PFSK-1 (cell line): ENCODE data around the gene ANAPC1.

Source experiments
- POLR2AphosphoS5 ChIP-seq: IDR thresholded peaks from 2 replicates; pipeline ENCODE4 v1.6.1; 2012; ENCODE audit warnings: low read depth, mild to moderate bottlenecking, control low read depth, low read length, moderate library complexity
- REST ChIP-seq, 2 experiments: IDR thresholded peaks; 2 replicates each; pipeline versions ENCODE4 v1.6.1 to v1.8.0; 2011 to 2012; ENCODE audit warnings: low read depth in 2 of 2, low read length in 2 of 2, control low read depth in 1 of 2, inconsistent platforms in 1 of 2, mild to moderate bottlenecking in 1 of 2, moderate library complexity in 1 of 2; ENCODE audit not compliant: insufficient read depth in 1 of 2
- SIN3A ChIP-seq: IDR thresholded peaks from 2 replicates; pipeline ENCODE4 v1.6.1; 2012; ENCODE audit warnings: mild to moderate bottlenecking, low read length, moderate library complexity, borderline replicate concordance; ENCODE audit not compliant: insufficient read depth
- TAF1 ChIP-seq: IDR thresholded peaks from 2 replicates; pipeline ENCODE4 v1.6.1; 2012; ENCODE audit warnings: low read length, control low read depth, borderline replicate concordance; ENCODE audit not compliant: insufficient read depth

GRCh38 chr2:111912547-111912946, 28.6 kb upstream of the ANAPC1 start:
- no peak for TF ChIP-seq REST (IDR thresholded peaks at IDR 0.05; ENCODE audit: insufficient read depth in 1 of 2, low read depth in 2 of 2, low read length in 2 of 2)
- TF ChIP-seq POLR2AphosphoS5, result no peak
- TF ChIP-seq TAF1, result no peak
- no peak for TF ChIP-seq SIN3A
